ENCODE data around the gene SLC5A9.
A peak's percentile ranks its signal among the peaks of the same experiment; 100 is the strongest.
"Not testable (repeated sequence)": the region's sequence is repeated elsewhere in the genome, so short reads cannot be mapped to it uniquely, and the experiment has no call there.

SLC5A9 gene

GRCh38 chr1:48233666-48234485, 11.4 kb downstream of the SLC5A9 start:
- no peak for DNase-seq (ENCODE audit: low read depth)
- H3K4me3 ChIP-seq (ENCODE audit: low read depth, low read length) = no peak overlapping the region

- no peak overlapping the region for H3K4me3 ChIP-seq (ENCODE audit: low read depth, low read length)
Measured at GRCh38 chr1:48235652-48236051, 13.1 kb downstream of the SLC5A9 start.

GRCh38 chr1:48236716-48237470, 14.4 kb downstream of the SLC5A9 start:
- no peak overlapping the region for H3K4me3 ChIP-seq (ENCODE audit: low read depth, low read length)
- DNase-seq (ENCODE audit: low read depth) = peak; percentile 4

More at GRCh38 chr1:48235652-48236051, 13.1 kb downstream of the SLC5A9 start:
- DNase-seq (ENCODE audit: low read depth) = no peak

- H3K4me3 ChIP-seq (ENCODE audit: low read depth, low read length) = no peak overlapping the region
- no peak for DNase-seq (ENCODE audit: low read depth)
Measured at GRCh38 chr1:48242141-48242736, 19.7 kb downstream of the SLC5A9 start.

- H3K4me3 ChIP-seq (ENCODE audit: low read depth, low read length) = no peak overlapping the region
- DNase-seq (ENCODE audit: low read depth) = no peak
Measured at GRCh38 chr1:48245106-48245505, 22.6 kb downstream of the SLC5A9 start.

- no peak overlapping the region for H3K4me3 ChIP-seq (ENCODE audit: low read depth, low read length)
- DNase-seq (ENCODE audit: low read depth) = no peak
Measured at GRCh38 chr1:48246727-48247126, 24.2 kb downstream of the SLC5A9 start.

- no peak overlapping the region for H3K4me3 ChIP-seq (ENCODE audit: low read depth, low read length)
- DNase-seq (ENCODE audit: low read depth) = no peak
Measured at GRCh38 chr1:48248356-48248755, 25.8 kb downstream of the SLC5A9 start.

- DNase-seq (ENCODE audit: low read depth) = no peak
- H3K4me3 ChIP-seq (ENCODE audit: low read depth, low read length) = no peak overlapping the region
Measured at GRCh38 chr1:48249868-48250267, 27.4 kb downstream of the SLC5A9 start.

- H3K4me3 ChIP-seq (ENCODE audit: low read depth, low read length) = no peak overlapping the region
- no peak for DNase-seq (ENCODE audit: low read depth)
Measured at GRCh38 chr1:48250572-48250971, 28.1 kb downstream of the SLC5A9 start.

GRCh38 chr1:48251323-48251722, 28.8 kb downstream of the SLC5A9 start:
- DNase-seq (ENCODE audit: low read depth) = no peak
- H3K4me3 ChIP-seq (ENCODE audit: low read depth, low read length) = no peak overlapping the region

GRCh38 chr1:48251821-48252220, 29.3 kb downstream of the SLC5A9 start:
- no peak overlapping the region for H3K4me3 ChIP-seq (ENCODE audit: low read depth, low read length)
- DNase-seq (ENCODE audit: low read depth) = no peak

GRCh38 chr1:48254254-48254653, 31.7 kb downstream of the SLC5A9 start:
- no peak for DNase-seq (ENCODE audit: low read depth)
- no peak overlapping the region for H3K4me3 ChIP-seq (ENCODE audit: low read depth, low read length)

- H3K4me3 ChIP-seq (ENCODE audit: low read depth, low read length) = no peak overlapping the region
Measured at GRCh38 chr1:48258106-48258505, 35.6 kb downstream of the SLC5A9 start.

GRCh38 chr1:48261881-48262400, 39.4 kb downstream of the SLC5A9 start:
- no peak for DNase-seq (ENCODE audit: low read depth)
- H3K4me3 ChIP-seq (ENCODE audit: low read depth, low read length) = no peak overlapping the region

More at GRCh38 chr1:48258106-48258505, 35.6 kb downstream of the SLC5A9 start:
- DNase-seq (ENCODE audit: low read depth) = no peak

GRCh38 chr1:48263041-48263440, 40.5 kb downstream of the SLC5A9 start:
- H3K4me3 ChIP-seq (ENCODE audit: low read depth, low read length) = no peak overlapping the region
- DNase-seq (ENCODE audit: low read depth) = no peak

GRCh38 chr1:48266576-48266975, 44.1 kb downstream of the SLC5A9 start:
- H3K4me3 ChIP-seq (ENCODE audit: low read depth, low read length) = no peak overlapping the region
- no peak for DNase-seq (ENCODE audit: low read depth)

- not testable (repeated sequence) for DNase-seq (ENCODE audit: low read depth); H3K4me3 ChIP-seq (ENCODE audit: low read depth, low read length)
Measured at GRCh38 chr1:48277437-48277836, 54.9 kb downstream of the SLC5A9 start.

- DNase-seq (ENCODE audit: low read depth); H3K4me3 ChIP-seq (ENCODE audit: low read depth, low read length): not testable (repeated sequence)
Measured at GRCh38 chr1:48282329-48282728, 59.8 kb downstream of the SLC5A9 start.

- DNase-seq (ENCODE audit: low read depth); H3K4me3 ChIP-seq (ENCODE audit: low read depth, low read length): not testable (repeated sequence)
Measured at GRCh38 chr1:48284696-48285420, 62.3 kb downstream of the SLC5A9 start.
